IMR-90 (cell line): ENCODE data around the gene LTBP2. TPM values are rescaled to one million over a fixed set of nuclear protein-coding genes. Genes with fewer than 3 reads are reported as not detected.

ENCODE experiments used
- ATAC-seq: fragments of 200-7000 bp; cut with Tn5 transposase; 2 replicates; pipeline ENCODE4 v1.9.1; 2020; ENCODE audit warnings: low read depth, mild to moderate bottlenecking, moderate library complexity
- BruUV-seq: library from RNA; stranded (reverse); fragments of 400-500 nt; replicated peaks from 2 replicates; lab custom pipeline; 2021; lab: Mats Ljungman, UMichigan
- CTCF ChIA-PET: fragments of 300-600 bp; formaldehyde crosslinking; extraction: SDS; loops from one replicate; lab custom pipeline; 2021; ENCODE audit warnings: antibody characterized with exemption; lab: Yijun Ruan, JAX
- POLR2A ChIA-PET: fragments of 300-600 bp; sonication (Branson Sonifier 250); formaldehyde crosslinking; loops from one replicate; lab custom pipeline; 2022; ENCODE audit warnings: antibody characterized with exemption; ENCODE audit not compliant: unreplicated experiment; lab: Charles Lee
- DNase-seq: peaks from one replicate; pipeline ENCODE4 v3.0.0; 2013
- H2AFZ ChIP-seq: replicated peaks from 2 replicates; pipeline ENCODE3; 2013; ENCODE audit warnings: low read length, mild to moderate bottlenecking; ENCODE audit not compliant: poor library complexity
- H2AK5ac ChIP-seq: 2 replicates; pipeline ENCODE4 v1.6.1; 2013; ENCODE audit warnings: low read depth, low read length, inconsistent platforms
- H2AK9ac ChIP-seq: replicated peaks from 2 replicates; pipeline ENCODE3; 2013; ENCODE audit warnings: mild to moderate bottlenecking, low read depth, low read length, moderate library complexity; ENCODE audit not compliant: poor library complexity
- H2BK120ac ChIP-seq: 2 replicates; pipeline ENCODE4 v1.6.1; 2013; ENCODE audit warnings: low read depth, low read length, inconsistent platforms
- H2BK15ac ChIP-seq: 3 replicates; pipeline ENCODE4 v1.6.1; 2013; ENCODE audit warnings: low read depth, low read length, inconsistent platforms
- H2BK20ac ChIP-seq: 2 replicates; pipeline ENCODE4 v1.6.1; 2013; ENCODE audit warnings: low read depth, mild to moderate bottlenecking, inconsistent platforms, low read length, moderate library complexity
- H2BK5ac ChIP-seq: 2 replicates; pipeline ENCODE4 v1.6.1; 2013; ENCODE audit warnings: mild to moderate bottlenecking, low read depth, low read length, inconsistent platforms; ENCODE audit not compliant: poor library complexity, severe bottlenecking
- H3K14ac ChIP-seq: replicated peaks from 2 replicates; pipeline ENCODE4 v1.6.1; 2013; ENCODE audit warnings: low read depth, low read length, inconsistent platforms
- H3K18ac ChIP-seq: 2 replicates; pipeline ENCODE4 v1.6.1; 2013; ENCODE audit warnings: low read depth, low read length, control low read depth
- H3K23ac ChIP-seq: 2 replicates; pipeline ENCODE4 v1.6.1; 2013; ENCODE audit warnings: low read depth, low read length, inconsistent platforms
- H3K27ac ChIP-seq: 2 replicates; pipeline ENCODE4 v1.5.1; 2013; ENCODE audit warnings: mild to moderate bottlenecking, control low read depth, low read length; ENCODE audit not compliant: insufficient read depth
- H3K27me3 ChIP-seq: 2 replicates; pipeline ENCODE4 v1.6.1; 2013; ENCODE audit warnings: low read length; ENCODE audit not compliant: control insufficient read depth, insufficient read depth
- H3K36me3 ChIP-seq: 2 replicates; pipeline ENCODE4 v1.6.1; 2013; ENCODE audit warnings: low read length, mixed read lengths; ENCODE audit not compliant: control insufficient read depth, insufficient read depth
- H3K4ac ChIP-seq: 2 replicates; pipeline ENCODE4 v1.6.1; 2013; ENCODE audit warnings: low read depth, low read length, inconsistent platforms
- H3K4me1 ChIP-seq: 2 replicates; pipeline ENCODE4 v1.6.1; 2013; ENCODE audit warnings: low read length, mixed read lengths; ENCODE audit not compliant: control insufficient read depth, insufficient read depth
- H3K4me2 ChIP-seq: 2 replicates; pipeline ENCODE4 v1.6.1; 2013; ENCODE audit warnings: low read depth, mild to moderate bottlenecking, control low read depth, low read length, moderate library complexity
- H3K4me3 ChIP-seq: 2 replicates; pipeline ENCODE4 v1.5.1; 2013; ENCODE audit warnings: low read depth, mild to moderate bottlenecking, control low read depth, low read length, moderate library complexity; ENCODE audit not compliant: insufficient read depth
- H3K56ac ChIP-seq: 2 replicates; pipeline ENCODE4 v1.6.1; 2013; ENCODE audit warnings: low read length, inconsistent platforms; ENCODE audit not compliant: insufficient read depth; ENCODE audit errors: extremely low read depth
- H3K79me1 ChIP-seq, 2 experiments: 2 replicates each; pipeline ENCODE4 v1.6.1; 2013; ENCODE audit warnings: low read length in 2 of 2, inconsistent platforms in 1 of 2, low read depth in 1 of 2
- H3K9ac ChIP-seq: 2 replicates; pipeline ENCODE4 v1.6.1; 2013; ENCODE audit warnings: low read depth, low read length, control low read depth
- H3K9me1 ChIP-seq: 2 replicates; pipeline ENCODE4 v1.6.1; 2013; ENCODE audit warnings: low read length, inconsistent platforms; ENCODE audit not compliant: insufficient read depth
- H3K9me3 ChIP-seq: 2 replicates; pipeline ENCODE4 v1.6.1; 2013; ENCODE audit warnings: low read length; ENCODE audit not compliant: control insufficient read depth, insufficient read depth
- H4K20me1 ChIP-seq: 2 replicates; pipeline ENCODE4 v1.6.1; 2013; ENCODE audit warnings: low read length, inconsistent platforms; ENCODE audit not compliant: insufficient read depth
- H4K5ac ChIP-seq: 2 replicates; pipeline ENCODE4 v1.6.1; 2013; ENCODE audit warnings: mild to moderate bottlenecking, low read depth, low read length, control low read depth
- H4K8ac ChIP-seq, 2 experiments: 2 replicates each; pipeline ENCODE4 v1.6.1; 2013; ENCODE audit warnings: low read depth in 2 of 2, low read length in 2 of 2, control low read depth in 1 of 2, inconsistent platforms in 1 of 2
- H4K91ac ChIP-seq: 2 replicates; pipeline ENCODE4 v1.6.1; 2013; ENCODE audit warnings: low read depth, low read length, inconsistent platforms; ENCODE audit not compliant: insufficient read depth
- BHLHE40 ChIP-seq: fragments of 150-350 bp; IDR thresholded peaks from 2 replicates; pipeline ENCODE4 v1.6.1; 2016; ENCODE audit warnings: mild to moderate bottlenecking, low read depth, low read length
- CEBPB ChIP-seq: IDR thresholded peaks from 2 replicates; pipeline ENCODE4 v1.6.1; 2012; ENCODE audit warnings: low read depth, low read length, improper control_type of control experiment
- CHD1 ChIP-seq: IDR thresholded peaks from 2 replicates; pipeline ENCODE4 v1.6.1; 2012; ENCODE audit warnings: low read depth, low read length, improper control_type of control experiment
- MAFK ChIP-seq: IDR thresholded peaks from 2 replicates; pipeline ENCODE4 v1.6.1; 2012; ENCODE audit warnings: low read depth, low read length, improper control_type of control experiment
- MAZ ChIP-seq: IDR thresholded peaks from 2 replicates; pipeline ENCODE4 v1.6.1; 2012; ENCODE audit warnings: low read depth, mild to moderate bottlenecking, low read length, improper control_type of control experiment, moderate library complexity, borderline replicate concordance
- MXI1 ChIP-seq: IDR thresholded peaks from 2 replicates; pipeline ENCODE4 v1.6.1; 2012; ENCODE audit warnings: low read depth, mild to moderate bottlenecking, low read length, moderate library complexity, borderline replicate concordance
- NFE2L2 ChIP-seq: fragments of 150-350 bp; IDR thresholded peaks from 2 replicates; pipeline ENCODE4 v1.6.1; 2016; ENCODE audit warnings: low read depth, mild to moderate bottlenecking, low read length
- POLR2A ChIP-seq: IDR thresholded peaks from 2 replicates; pipeline ENCODE4 v1.6.1; 2012; ENCODE audit warnings: mild to moderate bottlenecking, low read depth, low read length
- RAD21 ChIP-seq: IDR thresholded peaks from 2 replicates; pipeline ENCODE4 v1.6.1; 2012; ENCODE audit warnings: low read length, improper control_type of control experiment
- RCOR1 ChIP-seq: IDR thresholded peaks from 2 replicates; pipeline ENCODE4 v1.6.1; 2012; ENCODE audit warnings: mild to moderate bottlenecking, low read length, improper control_type of control experiment; ENCODE audit not compliant: insufficient replicate concordance
- RFX5 ChIP-seq: IDR thresholded peaks from 2 replicates; pipeline ENCODE4 v1.8.0; 2012; ENCODE audit warnings: low read depth, mild to moderate bottlenecking, low read length, moderate library complexity
- SMC3 ChIP-seq: fragments of 150-350 bp; IDR thresholded peaks from 2 replicates; pipeline ENCODE4 v1.6.1; 2016; ENCODE audit warnings: low read depth, mild to moderate bottlenecking, antibody characterized with exemption, low read length, moderate library complexity
- WGBS, 2 experiments: methylation state at CpG; one replicate each; pipeline versions ENCODE4 v1.1.5 to v1.1.7; 2013; ENCODE audit warnings: missing lambda C conversion rate in 2 of 2; ENCODE audit not compliant: insufficient read length in 1 of 2; ENCODE audit errors: extremely low coverage in 2 of 2; 5-methylcytosine and 5-hydroxymethylcytosine counted together
- dilution Hi-C: fragments of 300-500 bp; cut with HindIII; formaldehyde crosslinking; loops from one replicate; pipeline ENCODE4 v1.14.3; 2018; ENCODE audit warnings: low sequenced_read_pairs; ENCODE audit not compliant: unreplicated experiment
- in situ Hi-C: fragments of 300-500 bp; cut with MboI; formaldehyde crosslinking; loops from 3 replicates; pipeline ENCODE4 v1.14.3; 2019; ENCODE audit warnings: low sequenced_read_pairs, inconsistent platforms, mixed read lengths
- intact Hi-C: fragments of 100-400 bp; cut with micrococcal nuclease; formaldehyde crosslinking; loops from 2 replicates; pipeline ENCODE4 v1.10.0; 2022
- polyA plus RNA-seq, 3 experiments: library from polyadenylated mRNA; depleted of rRNA; stranded (reverse); fragments of >200 nt; gene quantifications; 2 replicates each; pipeline ENCODE4 v1.2.3, GENCODE V29; 2012; ENCODE audit warnings: low replicate concordance in 1 of 3
- total RNA-seq: library from RNA; depleted of rRNA; stranded (reverse); fragments of >200 nt; gene quantifications from 2 replicates; pipeline ENCODE4 v1.2.3, GENCODE V29; 2012
- TF ChIP-seq, protein P1 (sequence below): conservative IDR thresholded peaks from 2 replicates; pipeline ENCODE4 v1.5.1; 2012; ENCODE audit warnings: mild to moderate bottlenecking, low read depth, low read length, improper control_type of control experiment
- TF ChIP-seq, protein P2 (sequence below): fragments of 150-350 bp; IDR thresholded peaks from 2 replicates; pipeline ENCODE4 v1.6.1; 2017; ENCODE audit warnings: mild to moderate bottlenecking, antibody characterized with exemption, low read length, low read depth
- TF ChIP-seq, protein P3 (sequence below): fragments of 150-350 bp; IDR thresholded peaks from 2 replicates; pipeline ENCODE4 v1.6.1; 2016; ENCODE audit warnings: low read depth, mild to moderate bottlenecking, low read length, moderate library complexity, borderline replicate concordance

The LTBP2 gene
- total and polyA plus RNA-seq, 2 of the 4 experiments (the other 2 are of a cell fraction), result 23.8 to 79.3 TPM

DNA sequence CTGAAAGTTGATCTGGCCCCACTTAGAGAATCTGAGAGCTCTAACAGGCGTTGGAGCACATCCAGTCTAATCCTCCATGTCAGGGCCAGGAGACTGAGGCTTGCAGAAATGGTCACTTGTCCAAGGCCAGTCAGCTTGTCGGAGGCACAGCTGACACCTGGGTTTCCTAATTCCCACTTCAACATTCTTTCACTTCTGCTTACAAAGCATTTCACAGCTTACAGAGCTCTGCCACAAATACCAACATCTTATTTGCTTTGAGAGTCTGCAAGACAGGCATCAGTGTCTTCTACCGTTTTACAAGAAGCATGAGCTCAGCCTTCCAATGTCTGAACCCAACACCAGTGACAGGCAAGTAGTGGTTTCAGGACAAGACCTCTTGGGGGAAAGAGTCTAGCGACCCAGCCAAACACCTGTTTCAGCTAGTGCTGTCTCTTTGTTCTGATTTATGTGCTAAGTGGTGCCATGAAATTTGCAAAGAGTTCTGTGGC, 86.6 kb downstream of the LTBP2 start:
- H2AK9ac ChIP-seq, result peak overlapping the region; percentile 68
- H2BK5ac ChIP-seq, result no peak overlapping the region
- H2AFZ ChIP-seq, result no peak overlapping the region
- ChIA-PET POLR2A (interaction anchor here (0.6 kb wide), 1 partner anchor 71 kb away, joined by 3 read pairs; no protein-coding TSS in a partner anchor), CTCF (interaction anchor here (1.2 kb wide), 1 partner anchor 88 kb away, joined by 3 read pairs; no protein-coding TSS in a partner anchor)
- H2BK15ac ChIP-seq, result no peak overlapping the region; the same call in 2 of the 3 replicates
- H3K4ac ChIP-seq, result peak overlapping the region; percentile 48; the same call in 1 of the 2 replicates
- H3K23ac ChIP-seq, result no peak overlapping the region; the same call in 1 of the 2 replicates
- H3K9me1 ChIP-seq, result peaks cover 14% of the 10 kb centered on the region
- intact Hi-C loops, result no loop called here
- H2AK5ac ChIP-seq, result no peak overlapping the region
- BruUV-seq, result no TSS peak
- H3K4me2 ChIP-seq, result no peak overlapping the region
- dilution Hi-C loops, result no loop called here
- peaks cover 7% of the 10 kb centered on the region; the same call in 1 of the 2 replicates for H3K36me3 ChIP-seq
- H2BK20ac ChIP-seq, result peak overlapping the region; percentile 36; the same call in 1 of the 2 replicates
- H3K9me3 ChIP-seq, result no peaks in the 10 kb centered on the region
- in situ Hi-C loops, result no loop called here
- DNase-seq (no peak), ATAC-seq (no peak)
- peak overlapping the region; percentile 26; the same call in 1 of the 2 replicates for H4K91ac ChIP-seq
- H3K4me3 ChIP-seq, result no peak overlapping the region
- H3K27me3 ChIP-seq, result no peaks in the 10 kb centered on the region
- H3K14ac ChIP-seq, result no peak overlapping the region; the same call in 1 of the 2 replicates
- no peak overlapping the region for H3K27ac ChIP-seq
- H4K8ac ChIP-seq, result 0 out of 4 replicates have a peak overlapping the region, but pooled peaks of 1 of the 2 experiments have one; percentile 24
- H3K18ac ChIP-seq, result no peak overlapping the region
- H3K56ac ChIP-seq, result no peak overlapping the region
- H4K20me1 ChIP-seq, result no peaks in the 10 kb centered on the region
- H3K9ac ChIP-seq, result no peak overlapping the region
- peaks cover 14% of the 10 kb centered on the region for H3K4me1 ChIP-seq
- H3K79me1 ChIP-seq, result no peaks in the 10 kb centered on the region
- WGBS, 2 experiments, result 80% methylated on average over 1 of the region's 4 CpGs; no CpG with 5 or more reads in 1 of the 2 experiments
- peak overlapping the region; percentile 51; the same call in 1 of the 2 replicates for H4K5ac ChIP-seq
- H2BK120ac ChIP-seq, result no peak overlapping the region
- TF ChIP-seq RCOR1, result no peak
- no peak for TF ChIP-seq BHLHE40
- TF ChIP-seq NFE2L2, result no peak
- TF ChIP-seq MAZ, result no peak
- TF ChIP-seq RAD21, result no peak
- TF ChIP-seq, protein P1, sequence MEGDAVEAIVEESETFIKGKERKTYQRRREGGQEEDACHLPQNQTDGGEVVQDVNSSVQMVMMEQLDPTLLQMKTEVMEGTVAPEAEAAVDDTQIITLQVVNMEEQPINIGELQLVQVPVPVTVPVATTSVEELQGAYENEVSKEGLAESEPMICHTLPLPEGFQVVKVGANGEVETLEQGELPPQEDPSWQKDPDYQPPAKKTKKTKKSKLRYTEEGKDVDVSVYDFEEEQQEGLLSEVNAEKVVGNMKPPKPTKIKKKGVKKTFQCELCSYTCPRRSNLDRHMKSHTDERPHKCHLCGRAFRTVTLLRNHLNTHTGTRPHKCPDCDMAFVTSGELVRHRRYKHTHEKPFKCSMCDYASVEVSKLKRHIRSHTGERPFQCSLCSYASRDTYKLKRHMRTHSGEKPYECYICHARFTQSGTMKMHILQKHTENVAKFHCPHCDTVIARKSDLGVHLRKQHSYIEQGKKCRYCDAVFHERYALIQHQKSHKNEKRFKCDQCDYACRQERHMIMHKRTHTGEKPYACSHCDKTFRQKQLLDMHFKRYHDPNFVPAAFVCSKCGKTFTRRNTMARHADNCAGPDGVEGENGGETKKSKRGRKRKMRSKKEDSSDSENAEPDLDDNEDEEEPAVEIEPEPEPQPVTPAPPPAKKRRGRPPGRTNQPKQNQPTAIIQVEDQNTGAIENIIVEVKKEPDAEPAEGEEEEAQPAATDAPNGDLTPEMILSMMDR, result no peak
- no peak for TF ChIP-seq SMC3
- TF ChIP-seq, protein P2, sequence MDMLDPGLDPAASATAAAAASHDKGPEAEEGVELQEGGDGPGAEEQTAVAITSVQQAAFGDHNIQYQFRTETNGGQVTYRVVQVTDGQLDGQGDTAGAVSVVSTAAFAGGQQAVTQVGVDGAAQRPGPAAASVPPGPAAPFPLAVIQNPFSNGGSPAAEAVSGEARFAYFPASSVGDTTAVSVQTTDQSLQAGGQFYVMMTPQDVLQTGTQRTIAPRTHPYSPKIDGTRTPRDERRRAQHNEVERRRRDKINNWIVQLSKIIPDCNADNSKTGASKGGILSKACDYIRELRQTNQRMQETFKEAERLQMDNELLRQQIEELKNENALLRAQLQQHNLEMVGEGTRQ, result no peak
- no peak for TF ChIP-seq MAFK
- no peak for TF ChIP-seq RFX5
- no peak for TF ChIP-seq MXI1
- TF ChIP-seq, protein P3, sequence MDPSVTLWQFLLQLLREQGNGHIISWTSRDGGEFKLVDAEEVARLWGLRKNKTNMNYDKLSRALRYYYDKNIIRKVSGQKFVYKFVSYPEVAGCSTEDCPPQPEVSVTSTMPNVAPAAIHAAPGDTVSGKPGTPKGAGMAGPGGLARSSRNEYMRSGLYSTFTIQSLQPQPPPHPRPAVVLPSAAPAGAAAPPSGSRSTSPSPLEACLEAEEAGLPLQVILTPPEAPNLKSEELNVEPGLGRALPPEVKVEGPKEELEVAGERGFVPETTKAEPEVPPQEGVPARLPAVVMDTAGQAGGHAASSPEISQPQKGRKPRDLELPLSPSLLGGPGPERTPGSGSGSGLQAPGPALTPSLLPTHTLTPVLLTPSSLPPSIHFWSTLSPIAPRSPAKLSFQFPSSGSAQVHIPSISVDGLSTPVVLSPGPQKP, result no peak
- no peak for TF ChIP-seq POLR2A
- no peak for TF ChIP-seq CHD1
- no peak for TF ChIP-seq CEBPB
